IPS-18a (cell line): ENCODE measurements around the gene KCTD13.
"Not testable (repeated sequence)": the region's sequence is repeated elsewhere in the genome, so short reads cannot be mapped to it uniquely, and the experiment has no call there.

Source experiments
- H3K27ac ChIP-seq: one replicate; pipeline ENCODE4 v1.5.1; 2013; ENCODE audit warnings: low read length
- H3K27me3 ChIP-seq: one replicate; pipeline ENCODE4 v1.6.1; 2013; ENCODE audit warnings: mild to moderate bottlenecking, low read length; ENCODE audit not compliant: control insufficient read depth, insufficient read depth
- H3K36me3 ChIP-seq: one replicate; pipeline ENCODE4 v1.6.1; 2013; ENCODE audit warnings: low read depth, low read length; ENCODE audit not compliant: control insufficient read depth
- H3K4me1 ChIP-seq: one replicate; pipeline ENCODE4 v1.6.1; 2013; ENCODE audit warnings: low read depth, low read length; ENCODE audit not compliant: control insufficient read depth
- H3K4me3 ChIP-seq: one replicate; pipeline ENCODE4 v1.5.1; 2013; ENCODE audit warnings: low read length
- H3K9ac ChIP-seq: one replicate; pipeline ENCODE4 v1.6.1; 2013; ENCODE audit warnings: mild to moderate bottlenecking, low read length, moderate library complexity
- H3K9me3 ChIP-seq: one replicate; pipeline ENCODE4 v1.6.1; 2013; ENCODE audit warnings: low read depth, low read length; ENCODE audit not compliant: control insufficient read depth

The KCTD13 gene

GRCh38 chr16:29869067-29869466 lies 57.0 kb downstream of the KCTD13 start:
- H3K9me3 ChIP-seq, H3K36me3 ChIP-seq, H3K4me1 ChIP-seq, H3K27me3 ChIP-seq, H3K27ac ChIP-seq, H3K9ac ChIP-seq, H3K4me3 ChIP-seq: not testable (repeated sequence)

- H3K27ac ChIP-seq, result no peak overlapping the region
Observed at GRCh38 chr16:29868396-29869009, 57.5 kb downstream of the KCTD13 start.

GRCh38 chr16:29864205-29864604 lies 61.8 kb downstream of the KCTD13 start:
- H3K27me3 ChIP-seq, result no peaks in the 10 kb centered on the region
- H3K27ac ChIP-seq, result no peak overlapping the region
- H3K4me1 ChIP-seq, result no peaks in the 10 kb centered on the region
- H3K36me3 ChIP-seq, result peaks cover 10% of the 10 kb centered on the region
- H3K4me3 ChIP-seq, result no peak overlapping the region
- H3K9ac ChIP-seq, result no peak overlapping the region
- no peaks in the 10 kb centered on the region for H3K9me3 ChIP-seq

More at GRCh38 chr16:29868396-29869009, 57.5 kb downstream of the KCTD13 start:
- Histone ChIP-seq H3K4me1 (no peaks in the 10 kb centered on the region), H3K9me3 (no peaks in the 10 kb centered on the region), H3K9ac (no peak overlapping the region), H3K4me3 (no peak overlapping the region), H3K27me3 (no peaks in the 10 kb centered on the region), H3K36me3 (no peaks in the 10 kb centered on the region)

- no peak overlapping the region for H3K9ac ChIP-seq
- H3K4me3 ChIP-seq, result peak overlapping the region; percentile 91
- no peak overlapping the region for H3K27ac ChIP-seq
- peaks cover 15% of the 10 kb centered on the region for H3K36me3 ChIP-seq
- H3K4me1 ChIP-seq, result no peaks in the 10 kb centered on the region
- no peaks in the 10 kb centered on the region for H3K27me3 ChIP-seq
- H3K9me3 ChIP-seq, result no peaks in the 10 kb centered on the region
Observed at GRCh38 chr16:29863669-29863984, 62.4 kb downstream of the KCTD13 start.

GRCh38 chr16:29862884-29863668 lies 63.0 kb downstream of the KCTD13 start, which contains the start of gene CDIPT:
TSS of gene CDIPT (minus strand) at chr16:29863226. CDS start at chr16:29862857, 369 bp downstream.
- no peaks in the 10 kb centered on the region for H3K4me1 ChIP-seq
- peak within 1 kb of the TSS; percentile 91 for H3K4me3 ChIP-seq
- H3K9me3 ChIP-seq, result no peaks in the 10 kb centered on the region
- H3K36me3 ChIP-seq, result peaks cover 18% of the 10 kb centered on the region
- peak within 1 kb of the TSS; percentile 94 for H3K27ac ChIP-seq
- no peaks in the 10 kb centered on the region for H3K27me3 ChIP-seq
- H3K9ac ChIP-seq, result peak within 1 kb of the TSS; percentile 84

- Histone ChIP-seq H3K27ac (no peak overlapping the region), H3K9ac (peak overlapping the region; percentile 84), H3K27me3 (no peaks in the 10 kb centered on the region), H3K4me1 (no peaks in the 10 kb centered on the region), H3K4me3 (peak overlapping the region; percentile 91), H3K36me3 (peaks cover 18% of the 10 kb centered on the region), H3K9me3 (no peaks in the 10 kb centered on the region)
Observed at GRCh38 chr16:29862383-29862883, 63.6 kb downstream of the KCTD13 start.

GRCh38 chr16:29860218-29860617 lies 65.8 kb downstream of the KCTD13 start:
- no peaks in the 10 kb centered on the region for H3K9me3 ChIP-seq
- H3K27me3 ChIP-seq, result no peaks in the 10 kb centered on the region
- no peak overlapping the region for H3K4me3 ChIP-seq
- no peak overlapping the region for H3K9ac ChIP-seq
- no peaks in the 10 kb centered on the region for H3K4me1 ChIP-seq
- H3K36me3 ChIP-seq, result peaks cover 18% of the 10 kb centered on the region
- H3K27ac ChIP-seq, result no peak overlapping the region

GRCh38 chr16:29858974-29859373 lies 67.1 kb downstream of the KCTD13 start:
- no peak overlapping the region for H3K9ac ChIP-seq
- no peaks in the 10 kb centered on the region for H3K9me3 ChIP-seq
- H3K4me1 ChIP-seq, result no peaks in the 10 kb centered on the region
- H3K27me3 ChIP-seq, result no peaks in the 10 kb centered on the region
- H3K27ac ChIP-seq, result no peak overlapping the region
- H3K4me3 ChIP-seq, result no peak overlapping the region
- H3K36me3 ChIP-seq, result peaks cover 18% of the 10 kb centered on the region

- Histone ChIP-seq H3K4me1 (no peaks in the 10 kb centered on the region), H3K4me3 (no peak overlapping the region), H3K36me3 (peaks cover 18% of the 10 kb centered on the region), H3K27ac (no peak overlapping the region), H3K27me3 (no peaks in the 10 kb centered on the region), H3K9me3 (no peaks in the 10 kb centered on the region), H3K9ac (no peak overlapping the region)
Observed at GRCh38 chr16:29858149-29858849, 67.7 kb downstream of the KCTD13 start.

- Histone ChIP-seq H3K9ac (no peak overlapping the region), H3K36me3 (peaks cover 18% of the 10 kb centered on the region), H3K4me1 (no peaks in the 10 kb centered on the region), H3K27ac (no peak overlapping the region), H3K4me3 (no peak overlapping the region), H3K27me3 (no peaks in the 10 kb centered on the region), H3K9me3 (no peaks in the 10 kb centered on the region)
Observed at GRCh38 chr16:29857133-29857760, 68.8 kb downstream of the KCTD13 start.
